GM12878 (cell line): Measurements from ENCODE around the gene METRNL.

Experiments used
- EP300 ChIP-seq, 2 experiments: fragments of 150-350 bp in 1 of 2; IDR thresholded peaks; 2 replicates each; pipeline ENCODE4 v1.6.1; 2011 to 2012; ENCODE audit warnings: low read depth in 2 of 2, low read length in 2 of 2, borderline replicate concordance in 1 of 2, improper control_type of control experiment in 1 of 2, inconsistent platforms in 1 of 2; ENCODE audit not compliant: control insufficient read depth in 1 of 2
- FOXM1 ChIP-seq: IDR thresholded peaks from 2 replicates; pipeline ENCODE4 v1.6.1; 2012; ENCODE audit warnings: low read depth, mild to moderate bottlenecking, inconsistent platforms, low read length, moderate library complexity
- HDAC2 ChIP-seq: fragments of 200-600 bp; sonication (generic); IDR thresholded peaks from 2 replicates; pipeline ENCODE4 v1.6.1; 2017
- NFYB ChIP-seq: IDR thresholded peaks from 2 replicates; pipeline ENCODE4 v1.6.1; 2011; ENCODE audit warnings: low read depth, mild to moderate bottlenecking, low read length, improper control_type of control experiment, moderate library complexity; ENCODE audit not compliant: insufficient read depth
- POLR2A ChIP-seq: IDR thresholded peaks from 2 replicates; pipeline ENCODE4 v1.6.1; 2011; ENCODE audit warnings: low read depth, mild to moderate bottlenecking, low read length
- POLR2AphosphoS5 ChIP-seq: IDR thresholded peaks from 2 replicates; pipeline ENCODE4 v1.6.1; 2011; ENCODE audit warnings: mild to moderate bottlenecking, low read length, inconsistent platforms
- RB1 ChIP-seq: fragments of 450-650 bp; formaldehyde crosslinking; IDR thresholded peaks from 2 replicates; pipeline ENCODE4 v1.6.1; 2017; ENCODE audit warnings: mild to moderate bottlenecking, borderline replicate concordance
- RELA ChIP-seq: fragments of 450-650 bp; IDR thresholded peaks from 2 replicates; pipeline ENCODE4 v1.8.0; 2014; ENCODE audit warnings: borderline replicate concordance; ENCODE audit not compliant: partially characterized antibody
- SIX5 ChIP-seq: IDR thresholded peaks from 2 replicates; pipeline ENCODE4 v1.6.1; 2011; ENCODE audit warnings: mild to moderate bottlenecking, low read depth, low read length, moderate library complexity; ENCODE audit not compliant: severe bottlenecking
- TF ChIP-seq, protein P1 (sequence below): fragments of 450-650 bp; IDR thresholded peaks from 2 replicates; pipeline ENCODE4 v1.6.1; 2017; ENCODE audit warnings: mild to moderate bottlenecking
- TF ChIP-seq, protein P2 (sequence below), 3 experiments: IDR thresholded peaks in 2 of 3; conservative IDR thresholded peaks in 1 of 3; 2 replicates each; pipeline ENCODE4 v1.5.1; 2011; ENCODE audit warnings: low read depth in 3 of 3, low read length in 3 of 3, mild to moderate bottlenecking in 3 of 3, control low read depth in 2 of 3, moderate library complexity in 2 of 3, inconsistent platforms in 1 of 3, mixed read lengths in 1 of 3; ENCODE audit not compliant: control insufficient read depth in 2 of 3, insufficient read depth in 1 of 3; ENCODE audit errors: extremely low read depth in 1 of 3
- TF ChIP-seq, protein P3 (sequence below): fragments of 450-650 bp; IDR thresholded peaks from 2 replicates; pipeline ENCODE4 v1.6.1; 2018; ENCODE audit warnings: borderline replicate concordance, mild to moderate bottlenecking; ENCODE audit not compliant: partially characterized antibody
- TF ChIP-seq, protein P4 (sequence below): IDR thresholded peaks from 2 replicates; pipeline ENCODE4 v1.6.1; 2012; ENCODE audit warnings: mild to moderate bottlenecking, low read depth, low read length

DNA sequence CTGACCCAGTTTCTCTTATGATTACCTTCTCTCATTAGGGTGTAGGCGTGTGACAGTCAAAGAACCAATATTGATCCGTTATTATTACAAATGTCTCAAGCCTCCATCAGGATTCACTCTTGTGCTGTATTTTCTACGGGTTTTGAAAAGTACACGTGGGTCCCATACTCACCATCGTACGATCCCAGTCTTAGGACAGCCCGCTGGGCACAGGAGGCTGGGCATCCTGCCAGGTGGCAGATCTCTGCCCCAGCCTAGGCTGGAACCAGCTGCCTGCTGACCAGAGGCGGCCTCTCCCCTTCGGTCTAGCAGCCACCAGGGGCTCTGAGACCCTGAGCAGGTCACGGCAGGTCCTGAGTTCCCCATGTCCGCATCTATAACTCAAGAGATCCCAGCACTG lies 2.0 kb upstream of the METRNL start:
- TF ChIP-seq FOXM1 (no peak), SIX5 (no peak), HDAC2 (no peak), RB1 (no peak), EP300 (IDR thresholded peaks at IDR 0.05; ENCODE audit: borderline replicate concordance in 1 of 2, control insufficient read depth in 1 of 2, low read depth in 2 of 2, low read length in 2 of 2) (no peak), POLR2A (no peak), POLR2AphosphoS5 (no peak), NFYB (no peak), RELA (no peak)
- TF ChIP-seq, protein P1, sequence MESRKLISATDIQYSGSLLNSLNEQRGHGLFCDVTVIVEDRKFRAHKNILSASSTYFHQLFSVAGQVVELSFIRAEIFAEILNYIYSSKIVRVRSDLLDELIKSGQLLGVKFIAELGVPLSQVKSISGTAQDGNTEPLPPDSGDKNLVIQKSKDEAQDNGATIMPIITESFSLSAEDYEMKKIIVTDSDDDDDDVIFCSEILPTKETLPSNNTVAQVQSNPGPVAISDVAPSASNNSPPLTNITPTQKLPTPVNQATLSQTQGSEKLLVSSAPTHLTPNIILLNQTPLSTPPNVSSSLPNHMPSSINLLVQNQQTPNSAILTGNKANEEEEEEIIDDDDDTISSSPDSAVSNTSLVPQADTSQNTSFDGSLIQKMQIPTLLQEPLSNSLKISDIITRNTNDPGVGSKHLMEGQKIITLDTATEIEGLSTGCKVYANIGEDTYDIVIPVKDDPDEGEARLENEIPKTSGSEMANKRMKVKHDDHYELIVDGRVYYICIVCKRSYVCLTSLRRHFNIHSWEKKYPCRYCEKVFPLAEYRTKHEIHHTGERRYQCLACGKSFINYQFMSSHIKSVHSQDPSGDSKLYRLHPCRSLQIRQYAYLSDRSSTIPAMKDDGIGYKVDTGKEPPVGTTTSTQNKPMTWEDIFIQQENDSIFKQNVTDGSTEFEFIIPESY = no peak
- TF ChIP-seq, protein P2, sequence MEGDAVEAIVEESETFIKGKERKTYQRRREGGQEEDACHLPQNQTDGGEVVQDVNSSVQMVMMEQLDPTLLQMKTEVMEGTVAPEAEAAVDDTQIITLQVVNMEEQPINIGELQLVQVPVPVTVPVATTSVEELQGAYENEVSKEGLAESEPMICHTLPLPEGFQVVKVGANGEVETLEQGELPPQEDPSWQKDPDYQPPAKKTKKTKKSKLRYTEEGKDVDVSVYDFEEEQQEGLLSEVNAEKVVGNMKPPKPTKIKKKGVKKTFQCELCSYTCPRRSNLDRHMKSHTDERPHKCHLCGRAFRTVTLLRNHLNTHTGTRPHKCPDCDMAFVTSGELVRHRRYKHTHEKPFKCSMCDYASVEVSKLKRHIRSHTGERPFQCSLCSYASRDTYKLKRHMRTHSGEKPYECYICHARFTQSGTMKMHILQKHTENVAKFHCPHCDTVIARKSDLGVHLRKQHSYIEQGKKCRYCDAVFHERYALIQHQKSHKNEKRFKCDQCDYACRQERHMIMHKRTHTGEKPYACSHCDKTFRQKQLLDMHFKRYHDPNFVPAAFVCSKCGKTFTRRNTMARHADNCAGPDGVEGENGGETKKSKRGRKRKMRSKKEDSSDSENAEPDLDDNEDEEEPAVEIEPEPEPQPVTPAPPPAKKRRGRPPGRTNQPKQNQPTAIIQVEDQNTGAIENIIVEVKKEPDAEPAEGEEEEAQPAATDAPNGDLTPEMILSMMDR (IDR thresholded peaks at IDR 0.05 in 2 of 3, conservative IDR thresholded peaks at IDR 0.05 in 1 of 3; ENCODE audit: control insufficient read depth in 2 of 3, extremely low read depth in 1 of 3, insufficient read depth in 1 of 3, low read depth in 3 of 3, low read length in 3 of 3) = no peak
- TF ChIP-seq, protein P3, sequence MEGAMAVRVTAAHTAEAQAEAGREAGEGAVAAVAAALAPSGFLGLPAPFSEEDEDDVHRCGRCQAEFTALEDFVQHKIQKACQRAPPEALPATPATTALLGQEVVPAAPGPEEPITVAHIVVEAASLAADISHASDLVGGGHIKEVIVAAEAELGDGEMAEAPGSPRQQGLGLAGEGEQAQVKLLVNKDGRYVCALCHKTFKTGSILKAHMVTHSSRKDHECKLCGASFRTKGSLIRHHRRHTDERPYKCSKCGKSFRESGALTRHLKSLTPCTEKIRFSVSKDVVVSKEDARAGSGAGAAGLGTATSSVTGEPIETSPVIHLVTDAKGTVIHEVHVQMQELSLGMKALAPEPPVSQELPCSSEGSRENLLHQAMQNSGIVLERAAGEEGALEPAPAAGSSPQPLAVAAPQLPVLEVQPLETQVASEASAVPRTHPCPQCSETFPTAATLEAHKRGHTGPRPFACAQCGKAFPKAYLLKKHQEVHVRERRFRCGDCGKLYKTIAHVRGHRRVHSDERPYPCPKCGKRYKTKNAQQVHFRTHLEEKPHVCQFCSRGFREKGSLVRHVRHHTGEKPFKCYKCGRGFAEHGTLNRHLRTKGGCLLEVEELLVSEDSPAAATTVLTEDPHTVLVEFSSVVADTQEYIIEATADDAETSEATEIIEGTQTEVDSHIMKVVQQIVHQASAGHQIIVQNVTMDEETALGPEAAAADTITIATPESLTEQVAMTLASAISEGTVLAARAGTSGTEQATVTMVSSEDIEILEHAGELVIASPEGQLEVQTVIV = no peak
- TF ChIP-seq, protein P4, sequence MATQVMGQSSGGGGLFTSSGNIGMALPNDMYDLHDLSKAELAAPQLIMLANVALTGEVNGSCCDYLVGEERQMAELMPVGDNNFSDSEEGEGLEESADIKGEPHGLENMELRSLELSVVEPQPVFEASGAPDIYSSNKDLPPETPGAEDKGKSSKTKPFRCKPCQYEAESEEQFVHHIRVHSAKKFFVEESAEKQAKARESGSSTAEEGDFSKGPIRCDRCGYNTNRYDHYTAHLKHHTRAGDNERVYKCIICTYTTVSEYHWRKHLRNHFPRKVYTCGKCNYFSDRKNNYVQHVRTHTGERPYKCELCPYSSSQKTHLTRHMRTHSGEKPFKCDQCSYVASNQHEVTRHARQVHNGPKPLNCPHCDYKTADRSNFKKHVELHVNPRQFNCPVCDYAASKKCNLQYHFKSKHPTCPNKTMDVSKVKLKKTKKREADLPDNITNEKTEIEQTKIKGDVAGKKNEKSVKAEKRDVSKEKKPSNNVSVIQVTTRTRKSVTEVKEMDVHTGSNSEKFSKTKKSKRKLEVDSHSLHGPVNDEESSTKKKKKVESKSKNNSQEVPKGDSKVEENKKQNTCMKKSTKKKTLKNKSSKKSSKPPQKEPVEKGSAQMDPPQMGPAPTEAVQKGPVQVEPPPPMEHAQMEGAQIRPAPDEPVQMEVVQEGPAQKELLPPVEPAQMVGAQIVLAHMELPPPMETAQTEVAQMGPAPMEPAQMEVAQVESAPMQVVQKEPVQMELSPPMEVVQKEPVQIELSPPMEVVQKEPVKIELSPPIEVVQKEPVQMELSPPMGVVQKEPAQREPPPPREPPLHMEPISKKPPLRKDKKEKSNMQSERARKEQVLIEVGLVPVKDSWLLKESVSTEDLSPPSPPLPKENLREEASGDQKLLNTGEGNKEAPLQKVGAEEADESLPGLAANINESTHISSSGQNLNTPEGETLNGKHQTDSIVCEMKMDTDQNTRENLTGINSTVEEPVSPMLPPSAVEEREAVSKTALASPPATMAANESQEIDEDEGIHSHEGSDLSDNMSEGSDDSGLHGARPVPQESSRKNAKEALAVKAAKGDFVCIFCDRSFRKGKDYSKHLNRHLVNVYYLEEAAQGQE = no peak
